BJ (cell line): ENCODE measurements around the gene LRRC74A. TPM values are rescaled to one million over a fixed set of nuclear protein-coding genes. Genes with fewer than 3 reads are reported as not detected.

Source experiments
- CTCF ChIA-PET: fragments of 350-600 bp; formaldehyde crosslinking; extraction: SDS; loops from one replicate; lab custom pipeline; 2021; ENCODE audit warnings: antibody characterized with exemption, inconsistent platforms; lab: Yijun Ruan, JAX
- POLR2A ChIA-PET: fragments of 300-600 bp; sonication (Branson Sonifier 250); formaldehyde crosslinking; extraction: SDS; loops from one replicate; lab custom pipeline; 2021; ENCODE audit warnings: antibody characterized with exemption; lab: Charles Lee
- DNase-seq: peaks from one replicate; pipeline ENCODE4 v3.0.0-alpha.2; 2011; ENCODE audit warnings: low read depth
- H3K27me3 ChIP-seq: 2 replicates; pipeline ENCODE4 v1.6.0; 2011; ENCODE audit warnings: low read length; ENCODE audit not compliant: control insufficient read depth, insufficient read depth
- H3K36me3 ChIP-seq: 2 replicates; pipeline ENCODE4 v1.5.1; 2011; ENCODE audit warnings: low read length; ENCODE audit not compliant: control insufficient read depth, insufficient read depth
- H3K4me3 ChIP-seq: 2 replicates; pipeline ENCODE4 v1.5.1; 2011; ENCODE audit warnings: low read depth, mild to moderate bottlenecking, control low read depth, low read length
- CTCF ChIP-seq: IDR thresholded peaks from 2 replicates; pipeline ENCODE4 v1.5.1; 2011; ENCODE audit warnings: low read depth, mild to moderate bottlenecking, control low read depth, inconsistent platforms, low read length, moderate library complexity; ENCODE audit not compliant: insufficient read depth
- polyA plus RNA-seq: library from polyadenylated mRNA; depleted of rRNA; stranded (reverse); fragments of >200 nt; gene quantifications from 2 replicates; pipeline ENCODE4 v1.2.3, GENCODE V29; 2011

The LRRC74A gene
- polyA plus RNA-seq, 1 experiment = not detected

- CTCF ChIA-PET = interaction anchor here (1.4 to 7.2 kb wide), 5 partner anchors 11 to 167 kb away, joined by 3 to 66 read pairs (median 6); no protein-coding TSS in a partner anchor
- Histone ChIP-seq H3K27me3 (no peaks in the 10 kb centered on the region), H3K4me3 (no peak overlapping the region), H3K36me3 (no peaks in the 10 kb centered on the region)
- no peak for TF ChIP-seq CTCF
- POLR2A ChIA-PET = interaction anchor here (0.6 kb wide), 1 partner anchor 975 kb away, joined by 4 read pairs; no protein-coding TSS in a partner anchor
- DNase-seq = no peak
Measured at GRCh38 chr14:76902591-76902990, 76.4 kb downstream of the LRRC74A start.

- peak; percentile 93 for DNase-seq
- ChIA-PET CTCF (interaction anchor here (1.0 to 7.2 kb wide), 14 partner anchors 8 to 195 kb away, joined by 3 to 66 read pairs (median 4); no protein-coding TSS in a partner anchor), POLR2A (interaction anchor here (0.9 to 1.8 kb wide), 4 partner anchors 14 to 141 kb away, joined by 3 to 9 read pairs (median 6); no protein-coding TSS in a partner anchor)
- peak overlapping the region; percentile 16 for H3K4me3 ChIP-seq
- H3K27me3 ChIP-seq = no peaks in the 10 kb centered on the region
- TF ChIP-seq CTCF = no peak
- no peaks in the 10 kb centered on the region for H3K36me3 ChIP-seq
Measured at GRCh38 chr14:76904100-76904739, 78.0 kb downstream of the LRRC74A start.

GRCh38 chr14:76904740-76905569, 78.7 kb downstream of the LRRC74A start:
- Histone ChIP-seq H3K36me3 (no peaks in the 10 kb centered on the region), H3K27me3 (no peaks in the 10 kb centered on the region), H3K4me3 (peak overlapping the region; percentile 16)
- DNase-seq = peak; percentile 89
- ChIA-PET POLR2A (interaction anchor here (0.9 to 1.8 kb wide), 4 partner anchors 13 to 140 kb away, joined by 3 to 9 read pairs (median 6); no protein-coding TSS in a partner anchor), CTCF (interaction anchor here (1.0 to 7.2 kb wide), 14 partner anchors 9 to 194 kb away, joined by 3 to 66 read pairs (median 4); no protein-coding TSS in a partner anchor)
- no peak for TF ChIP-seq CTCF

- no peaks in the 10 kb centered on the region for H3K27me3 ChIP-seq
- TF ChIP-seq CTCF = no peak
- DNase-seq = no peak
- no peaks in the 10 kb centered on the region for H3K36me3 ChIP-seq
- POLR2A ChIA-PET = no interaction called here
- CTCF ChIA-PET = interaction anchor here (0.8 to 14.2 kb wide), 7 partner anchors 9 to 186 kb away, joined by 3 to 316 read pairs (median 5); no protein-coding TSS in a partner anchor
- H3K4me3 ChIP-seq = no peak overlapping the region
Measured at GRCh38 chr14:76908834-76909233, 82.6 kb downstream of the LRRC74A start.
